GM19043 (cell line): ENCODE results near the gene FRY.

Experiments
- ATAC-seq: cut with Tn5 transposase; IDR thresholded peaks from one replicate; pipeline ENCODE4 v1.9.1; 2021; ENCODE audit warnings: low read depth; ENCODE audit not compliant: unreplicated experiment

FRY gene

GRCh38 chr13:32248801-32249200, 217.2 kb downstream of the FRY start:
- ATAC-seq = peak; percentile 80

DNA sequence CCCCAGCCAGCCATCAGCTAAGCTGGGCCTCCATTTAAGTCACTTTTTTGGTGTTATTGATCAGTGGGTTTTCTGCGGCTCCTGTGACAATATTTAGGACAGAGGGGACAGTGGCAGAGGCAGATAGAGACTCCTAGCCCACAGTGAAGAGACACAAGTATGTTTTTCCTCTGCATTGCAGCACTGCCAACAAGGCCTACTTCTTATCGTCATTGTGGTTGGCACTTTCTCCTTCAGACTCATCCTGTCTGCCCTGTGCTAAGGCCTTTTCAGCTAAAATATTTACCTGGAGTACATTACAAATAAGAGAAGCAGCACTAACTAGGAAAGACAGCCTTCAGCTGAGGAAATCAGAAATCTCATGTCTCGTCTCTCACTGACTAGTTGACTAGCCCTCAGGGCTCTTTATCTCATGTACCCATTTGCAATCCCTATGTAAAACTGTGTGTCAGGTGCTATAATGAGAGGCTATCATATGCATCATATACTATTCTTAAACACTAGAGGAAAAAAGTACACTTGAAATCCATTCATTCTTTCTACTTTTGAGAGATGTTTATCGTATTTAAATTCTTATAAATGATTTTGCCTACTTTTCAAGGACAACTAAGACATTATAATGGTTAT, 221.4 kb downstream of the FRY start:
- no peak for ATAC-seq

DNA sequence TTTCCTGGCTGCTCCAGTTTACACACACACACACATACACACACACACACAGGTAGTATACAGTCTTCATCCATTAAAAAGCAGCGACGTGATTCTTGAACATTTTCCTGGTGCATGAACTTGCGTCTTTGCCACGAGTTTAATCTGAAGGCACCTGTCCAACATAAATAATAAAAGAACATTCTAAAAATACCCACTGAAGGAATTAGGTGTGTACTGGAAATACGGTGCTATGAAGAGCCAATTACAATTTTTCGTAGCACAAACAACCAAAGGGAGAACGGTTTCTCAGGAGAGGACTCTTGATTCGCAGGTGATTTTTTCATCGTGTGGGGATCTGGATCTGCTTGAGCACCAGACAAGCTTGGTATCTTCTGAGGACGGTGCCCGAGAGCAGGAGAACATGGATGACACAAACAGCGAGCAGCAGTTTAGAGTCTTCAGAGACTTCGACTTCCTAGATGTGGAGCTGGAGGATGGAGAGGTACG, 222.4 kb downstream of the FRY start:
- no peak for ATAC-seq

DNA sequence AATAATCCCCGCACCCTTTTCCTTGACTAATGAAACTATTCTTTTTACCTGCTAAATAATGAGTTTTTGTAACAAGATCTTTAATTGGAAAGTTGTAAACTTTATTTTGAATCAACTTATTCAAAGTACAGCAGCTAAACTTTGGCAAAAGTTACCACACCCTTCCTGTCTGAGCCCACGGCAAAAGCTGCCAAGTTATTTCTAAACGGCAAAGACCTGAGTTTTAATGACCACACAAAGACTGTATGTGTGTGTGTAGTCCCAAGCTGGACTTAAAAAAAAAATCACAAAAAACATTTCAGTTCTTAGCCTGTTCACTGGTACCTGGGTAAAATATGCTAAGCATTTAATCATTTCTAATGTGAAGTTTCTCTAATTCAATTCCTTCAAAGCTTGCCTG, 222.8 kb downstream of the FRY start:
- ATAC-seq = no peak

DNA sequence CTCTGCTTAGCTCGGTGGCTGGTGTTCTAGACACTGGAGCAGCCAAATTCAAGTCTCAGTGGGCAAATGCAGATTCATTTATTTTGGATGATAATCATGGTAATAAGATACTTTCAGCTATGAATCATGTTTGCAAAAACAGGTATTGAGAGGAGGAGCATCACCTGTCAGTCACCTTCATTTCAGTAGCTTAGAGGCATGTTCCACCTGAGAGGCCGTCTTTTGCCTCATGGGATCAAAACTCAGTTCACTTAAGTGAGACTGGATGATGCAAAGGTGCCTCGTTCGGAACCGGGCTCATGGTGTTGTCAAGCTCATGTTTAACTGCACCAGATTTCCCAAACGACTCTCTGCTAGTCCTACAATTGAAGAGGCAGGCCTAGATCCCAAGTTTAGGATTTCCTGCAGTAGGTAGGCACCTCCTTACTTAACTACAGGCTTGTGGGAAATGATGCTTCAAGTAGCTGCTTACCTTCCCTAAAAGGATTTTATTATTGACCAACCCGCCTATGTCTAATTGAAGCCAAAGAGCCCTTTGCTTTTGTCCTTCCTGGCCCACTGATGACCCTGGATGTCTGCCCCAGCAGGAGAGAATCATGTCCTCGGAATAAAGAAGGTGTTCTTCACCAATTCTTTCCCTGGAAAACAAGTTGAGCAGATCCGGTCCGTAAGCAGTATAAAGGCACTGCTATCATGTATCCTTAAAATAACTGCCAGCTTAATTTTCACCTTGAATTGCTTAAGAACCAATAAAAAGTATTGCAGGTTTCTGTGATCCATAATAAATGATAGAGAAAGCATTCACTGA, 223.5 kb downstream of the FRY start:
- no peak for ATAC-seq

DNA sequence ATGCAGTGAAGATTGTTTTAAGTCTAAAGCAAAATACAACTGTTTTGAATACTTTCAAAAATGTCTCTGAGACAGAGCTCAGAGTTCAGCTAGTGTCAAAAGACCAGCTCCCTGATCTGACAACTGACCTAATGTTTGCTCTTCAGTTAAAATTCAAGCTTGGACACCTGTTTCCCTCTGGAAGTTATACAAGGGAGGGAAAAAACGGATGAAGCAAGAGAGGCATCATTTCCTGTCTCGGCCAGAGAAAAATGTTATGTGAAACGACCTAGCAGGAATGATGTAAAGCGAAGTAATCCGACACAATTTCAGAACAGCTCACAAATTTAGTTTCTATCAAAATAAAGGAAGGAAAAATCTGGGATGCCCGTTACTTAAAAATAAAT, 224.1 kb downstream of the FRY start:
- no peak for ATAC-seq

DNA sequence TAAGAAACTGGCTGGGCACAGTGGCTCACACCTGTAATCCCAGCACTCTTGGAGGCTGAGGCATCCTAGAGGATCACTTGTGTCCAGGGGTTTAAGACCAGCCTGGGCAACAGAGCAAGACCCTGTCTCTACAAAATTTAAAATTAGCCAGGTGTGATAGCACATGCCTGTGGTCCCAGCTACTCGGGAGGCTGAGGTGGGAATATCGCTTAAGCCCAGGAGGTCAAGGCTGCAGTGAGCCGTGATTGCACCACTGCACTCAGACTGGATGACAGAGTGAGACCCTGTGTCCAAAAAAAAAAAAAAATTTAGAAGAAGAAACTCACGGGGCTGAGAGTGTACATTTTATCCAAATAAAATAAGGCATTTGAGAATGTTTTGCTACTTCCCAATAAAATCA, 224.7 kb downstream of the FRY start:
- no peak for ATAC-seq

DNA sequence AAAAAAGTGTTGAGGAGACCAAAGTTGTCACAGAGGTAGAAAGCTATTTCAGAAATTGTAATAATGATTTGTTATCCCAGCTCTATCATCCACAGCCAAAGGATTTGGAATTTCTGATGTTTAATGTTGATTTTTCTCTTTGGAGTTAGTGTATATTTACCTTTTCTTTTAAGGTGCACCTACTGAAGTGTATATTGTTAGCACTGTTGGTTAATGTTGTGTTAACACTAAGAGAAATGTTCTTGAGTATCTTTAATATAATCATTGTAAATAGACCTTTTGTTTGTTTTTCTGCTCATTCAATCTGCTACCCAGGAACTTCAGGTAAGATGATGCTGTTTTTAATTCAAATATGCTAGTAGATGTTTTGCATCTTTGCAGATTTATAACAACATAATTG, 226.1 kb downstream of the FRY start:
- no peak for ATAC-seq

- ATAC-seq = no peak
Observed at GRCh38 chr13:32259116-32259515, 227.5 kb downstream of the FRY start.

- ATAC-seq = no peak
Observed at GRCh38 chr13:32261567-32261966, 230.0 kb downstream of the FRY start.

- ATAC-seq = no peak
Observed at GRCh38 chr13:32262165-32262564, 230.6 kb downstream of the FRY start.

DNA sequence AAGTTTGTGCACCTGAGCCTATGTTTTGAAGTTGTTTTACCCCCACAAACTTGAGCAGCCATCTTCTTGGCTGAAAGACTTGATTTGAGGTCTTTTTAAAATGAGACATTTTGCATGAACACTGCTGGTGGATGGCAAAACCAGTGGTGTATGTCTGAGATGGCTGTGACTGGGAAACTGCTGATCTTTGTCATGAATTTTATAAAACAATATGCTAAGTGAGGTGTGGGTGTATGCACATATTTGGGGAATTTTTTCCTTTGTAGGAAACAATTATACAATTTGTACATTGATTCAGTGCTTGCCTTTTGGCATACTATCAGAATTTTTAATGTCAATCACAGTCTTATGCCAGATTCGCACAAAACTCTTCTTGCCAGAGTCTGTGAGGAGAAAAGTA, 231.0 kb downstream of the FRY start:
- ATAC-seq = no peak

DNA sequence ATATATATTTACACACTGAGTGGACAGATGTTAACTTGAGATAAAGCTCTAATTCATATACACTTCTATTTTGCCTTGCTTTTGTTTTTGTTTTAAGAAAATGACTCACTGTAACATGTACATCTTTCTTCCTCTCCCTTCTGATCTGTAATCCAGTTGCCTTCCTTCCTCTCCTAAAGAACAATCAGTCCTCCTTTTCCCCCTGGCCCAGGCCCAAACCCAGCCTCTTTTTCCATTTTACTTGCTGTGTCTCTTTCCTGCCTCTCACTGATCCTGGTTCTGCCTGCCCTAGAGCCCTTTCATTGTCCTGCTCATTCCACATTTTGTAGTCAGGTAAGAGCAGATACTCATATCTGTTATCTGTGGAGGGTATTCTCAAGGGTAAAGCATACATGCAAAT, 232.8 kb downstream of the FRY start:
- ATAC-seq = no peak

DNA sequence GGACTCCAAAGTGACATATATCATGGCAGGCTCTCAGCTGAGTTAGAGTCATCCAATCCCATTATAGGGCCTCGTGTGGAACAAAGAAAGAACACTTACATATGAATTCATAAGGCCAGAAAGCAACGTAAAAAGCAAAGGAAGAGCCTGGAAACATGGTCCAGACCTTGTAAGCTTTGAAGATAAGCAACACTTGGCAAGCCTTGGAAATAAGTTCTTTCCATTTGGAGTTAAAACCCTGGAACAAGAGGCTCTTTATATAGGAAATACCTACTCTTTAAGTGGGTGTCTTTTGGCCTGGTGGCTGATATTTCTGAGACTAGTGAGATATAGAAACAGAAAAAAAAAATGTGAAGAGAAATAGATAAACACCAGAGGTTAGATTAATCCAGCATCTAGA, 234.2 kb downstream of the FRY start:
- ATAC-seq = no peak

- ATAC-seq = no peak
Observed at GRCh38 chr13:32266130-32266529, 234.6 kb downstream of the FRY start.

DNA sequence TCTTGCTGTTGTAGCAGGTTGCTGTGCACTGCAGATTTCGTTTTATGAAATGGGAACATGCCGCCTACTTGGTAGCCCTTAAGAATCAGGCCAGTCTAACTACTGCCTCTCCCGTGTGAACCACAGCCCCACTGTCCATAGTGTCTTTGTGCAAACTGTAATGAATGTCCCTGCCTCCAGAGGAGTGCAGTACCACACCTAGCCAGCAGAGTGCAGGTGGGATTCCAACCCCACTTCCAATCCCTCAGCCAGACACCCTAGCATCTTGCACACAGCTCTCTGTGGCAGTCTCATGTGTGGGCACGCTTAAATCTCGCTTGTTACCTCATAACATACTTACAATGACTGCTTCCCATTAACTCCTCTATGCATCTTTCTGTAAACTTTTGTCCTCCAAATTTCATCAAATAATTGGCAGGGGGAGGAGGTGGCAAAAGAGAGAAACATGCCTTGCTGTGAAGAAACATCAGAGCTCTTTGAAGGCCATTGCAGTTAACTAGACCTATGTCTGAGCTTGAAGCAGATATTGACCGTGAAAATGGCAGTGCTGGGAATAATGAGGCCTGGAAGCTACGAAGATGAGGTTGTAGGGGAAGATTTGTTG, 236.4 kb downstream of the FRY start:
- peak; percentile 75 for ATAC-seq

DNA sequence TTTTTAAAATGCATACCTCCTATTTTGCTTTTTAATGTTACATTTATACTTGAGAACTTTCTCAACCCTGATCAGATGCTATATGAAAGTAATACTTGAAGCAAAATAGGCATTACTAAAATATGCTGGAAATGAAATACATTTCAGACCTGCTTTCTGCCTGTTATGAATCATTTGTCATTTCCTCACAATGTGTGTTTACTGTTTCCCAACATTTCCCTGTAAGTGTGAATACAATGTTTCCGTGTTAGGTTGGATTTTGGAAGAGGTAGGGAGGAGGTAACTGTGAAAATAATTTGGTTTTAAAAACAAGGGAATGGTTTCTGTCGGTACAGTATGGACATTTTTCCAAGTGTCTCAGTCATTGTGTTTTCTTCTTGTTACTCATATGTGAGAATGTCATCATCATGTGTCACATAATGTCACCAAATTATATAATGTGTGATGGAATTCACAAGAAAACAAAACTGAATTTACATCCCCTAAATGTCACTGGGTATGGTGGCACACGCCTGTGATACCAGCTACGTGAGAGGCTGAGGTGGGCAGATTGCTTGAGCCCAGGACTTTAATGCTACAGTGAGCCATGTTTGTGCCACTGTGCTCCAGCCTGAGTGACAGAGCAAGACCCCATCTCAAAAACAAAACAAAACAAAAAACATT, 240.6 kb downstream of the FRY start:
- no peak for ATAC-seq

GRCh38 chr13:32277839-32278238, 246.3 kb downstream of the FRY start:
- ATAC-seq = no peak

DNA sequence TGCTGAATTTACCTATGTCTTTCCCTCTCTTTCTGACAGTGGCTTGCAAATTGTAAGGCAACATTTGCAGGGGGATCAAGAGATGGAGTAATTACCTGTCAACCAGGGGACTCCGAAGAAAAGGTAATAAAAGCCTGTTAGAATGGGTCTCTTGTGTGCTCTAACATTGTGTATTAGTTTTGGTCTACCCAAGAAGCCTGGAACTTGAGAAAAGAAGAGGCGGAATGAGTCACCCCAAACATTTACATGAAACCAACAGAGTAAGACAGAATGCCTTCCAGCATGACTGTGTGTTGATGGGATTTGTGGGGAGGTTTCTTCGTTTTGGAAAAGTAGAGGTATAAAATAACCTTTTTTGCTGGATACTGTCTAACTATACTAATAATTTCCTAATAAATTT, 246.9 kb downstream of the FRY start:
- no peak for ATAC-seq

DNA sequence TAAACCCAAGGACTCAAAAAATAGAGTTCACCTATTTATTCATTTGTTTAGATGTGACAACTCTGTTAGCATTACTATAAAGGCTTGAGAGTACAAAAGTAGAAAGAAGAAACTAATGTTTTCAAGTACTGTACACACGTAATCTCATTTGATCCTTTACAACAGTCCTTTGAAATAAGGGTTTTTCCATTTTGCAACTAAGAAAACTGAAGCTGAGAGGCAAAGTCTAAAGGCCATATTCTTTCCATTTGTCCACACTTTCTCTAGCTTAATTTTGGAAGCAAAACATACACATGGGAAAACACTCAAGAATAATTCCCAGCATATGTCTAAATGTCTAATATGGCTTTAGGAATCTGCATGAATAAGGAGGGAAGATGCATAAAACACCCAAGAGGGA, 249.5 kb downstream of the FRY start:
- no peak for ATAC-seq

DNA sequence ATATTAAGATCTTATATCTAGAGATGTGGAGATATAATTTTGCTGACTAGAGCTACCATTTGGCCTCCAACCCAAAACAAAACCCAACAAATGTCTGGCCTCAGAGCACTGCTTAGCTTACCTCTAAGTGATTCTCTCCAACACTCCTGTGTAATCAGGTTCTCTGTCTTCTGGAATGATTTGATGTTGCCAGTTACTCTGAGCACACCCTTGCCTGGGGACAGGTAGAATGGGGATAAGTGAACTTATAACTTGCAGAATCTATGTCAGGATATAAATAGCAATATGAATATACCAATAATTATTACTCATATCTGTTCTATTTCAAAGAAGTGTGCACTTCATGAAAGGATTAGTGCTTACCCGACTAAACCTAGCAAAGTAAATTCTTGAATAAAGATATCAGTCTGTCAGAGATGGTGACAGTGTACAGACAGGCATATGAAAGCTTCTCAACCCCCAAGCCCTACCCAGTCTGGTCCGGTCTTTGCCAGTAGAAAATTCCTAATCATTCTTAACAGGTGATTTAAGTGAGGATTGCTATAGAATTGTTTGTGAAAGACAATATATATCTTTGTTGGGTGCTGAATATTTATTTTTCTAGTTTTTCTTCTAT, 250.6 kb downstream of the FRY start:
- no peak for ATAC-seq
